Measurements from ENCODE around the gene CBLN1. TPM values are rescaled to one million over a fixed set of nuclear protein-coding genes. Genes with fewer than 3 reads are reported as not detected.

Gene CBLN1
- total RNA-seq, 2 experiments from 2014 or later = not detected

Other genes with a start within 250 kb of the CBLN1 start
- not detected for gene C16orf78, start 92.0 kb upstream of the CBLN1 start, total RNA-seq